Subcutaneous adipose tissue (tissue), 4 donors: ENCODE measurements around the gene CR1L. TPM values are rescaled to one million over a fixed set of nuclear protein-coding genes. Genes with fewer than 3 reads are reported as not detected.

Experiments used
- CTCF ChIP-seq: fragments of 450-650 bp; IDR thresholded peaks from one replicate; pipeline ENCODE4 v1.5.1; 2016; ENCODE audit warnings: low read depth, mild to moderate bottlenecking, control low read depth, antibody characterized with exemption, moderate library complexity
- total RNA-seq, 4 donors: library from RNA; depleted of rRNA; stranded (reverse); fragments of >200 nt; gene quantifications; one replicate each; pipeline ENCODE4 v1.1.0, GENCODE V29; 2016

CR1L gene
- total RNA-seq, 4 donors from 2014 or later = 0.57 to 1.0 TPM; not detected in 2

- TF ChIP-seq CTCF = no peak
These were observed 104.0 kb downstream of the CR1L start for GRCh38 chr1:207748737-207749528.

- TF ChIP-seq CTCF = no peak
These were observed 105.8 kb downstream of the CR1L start for GRCh38 chr1:207750631-207751305.

DNA sequence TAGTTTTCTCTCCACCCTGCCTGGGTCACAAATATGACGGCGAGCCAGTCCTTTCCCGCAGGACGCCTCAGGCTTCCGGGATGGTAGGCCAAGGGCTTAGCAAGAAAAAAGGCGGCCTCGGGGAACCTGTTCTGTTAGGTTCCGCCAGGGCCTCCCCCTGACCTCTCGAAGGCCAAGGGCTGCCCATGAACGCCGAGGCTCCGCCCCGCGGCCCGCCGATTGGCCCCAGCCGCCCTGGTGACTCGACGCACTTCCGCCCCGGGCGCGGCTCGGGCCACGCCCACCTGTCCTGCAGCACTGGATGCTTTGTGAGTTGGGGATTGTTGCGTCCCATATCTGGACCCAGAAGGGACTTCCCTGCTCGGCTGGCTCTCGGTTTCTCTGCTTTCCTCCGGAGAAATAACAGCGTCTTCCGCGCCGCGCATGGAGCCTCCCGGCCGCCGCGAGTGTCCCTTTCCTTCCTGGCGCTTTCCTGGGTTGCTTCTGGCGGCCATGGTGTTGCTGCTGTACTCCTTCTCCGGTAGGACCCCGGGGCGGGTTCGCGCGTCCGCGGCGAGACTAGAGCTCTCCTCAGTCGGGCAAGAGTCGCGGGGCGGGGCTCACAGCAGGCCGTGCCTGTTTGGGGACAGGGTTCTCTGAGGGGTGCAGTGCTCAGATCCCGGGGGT lies 107.0 kb downstream of the CR1L start, which contains the start of gene CD46:
Gene CD46, plus strand, starts transcription at position 265 of the 666 bp plus-strand sequence. Its CDS starts 159 bp downstream, at position 424.
- no peak for TF ChIP-seq CTCF

DNA sequence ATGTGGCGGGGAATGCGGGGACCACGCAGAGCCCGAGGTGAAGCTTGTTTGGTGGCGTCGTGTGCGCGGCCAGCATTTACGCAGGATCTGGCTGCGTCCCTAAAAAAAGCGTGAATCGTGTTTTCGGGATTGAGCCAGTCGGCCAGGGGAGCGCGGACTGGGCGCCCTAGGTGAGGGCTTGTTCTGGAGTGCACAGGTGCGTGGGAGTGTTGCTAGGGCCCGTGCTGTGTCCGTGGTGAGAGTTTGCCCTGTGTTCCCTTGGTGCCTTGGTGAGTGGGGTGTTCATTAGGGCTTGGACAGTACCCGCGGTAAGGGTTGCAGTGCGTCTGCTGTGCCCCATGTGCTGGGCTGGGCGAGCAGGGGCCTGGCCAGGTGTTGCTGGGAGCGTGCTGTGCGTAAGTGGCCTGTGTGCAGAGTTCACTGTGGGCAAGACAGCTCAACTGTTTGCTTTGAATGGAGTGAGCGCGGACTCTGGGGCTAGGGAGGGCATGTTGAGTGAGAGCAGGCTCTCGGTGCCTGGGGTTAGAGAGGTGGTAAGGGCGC lies 107.6 kb downstream of the CR1L start:
- no peak for TF ChIP-seq CTCF

GRCh38 chr1:207753611-207754010 lies 108.7 kb downstream of the CR1L start:
- TF ChIP-seq CTCF = no peak

DNA sequence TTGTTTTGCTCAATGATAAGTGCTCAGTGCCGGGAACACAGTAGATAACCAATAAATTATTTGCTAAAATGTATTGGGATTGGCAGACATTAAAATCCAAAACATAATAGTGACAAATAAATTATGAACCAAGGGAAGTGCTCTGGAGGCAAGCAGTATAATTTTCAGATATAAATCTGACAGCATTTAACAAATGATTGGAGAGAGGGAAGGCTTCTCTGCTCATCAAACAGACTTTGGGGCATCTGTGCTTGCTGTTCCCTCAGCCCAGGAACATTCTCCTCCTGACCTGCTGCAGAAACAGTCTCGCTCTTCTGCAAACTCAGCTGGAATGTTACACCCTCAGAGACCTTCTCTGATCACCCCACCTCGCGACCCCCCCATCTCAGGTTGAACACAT lies 109.1 kb downstream of the CR1L start:
- no peak for TF ChIP-seq CTCF
